ENCODE data around the gene ZFP36L1.

ZFP36L1 gene, protein sequence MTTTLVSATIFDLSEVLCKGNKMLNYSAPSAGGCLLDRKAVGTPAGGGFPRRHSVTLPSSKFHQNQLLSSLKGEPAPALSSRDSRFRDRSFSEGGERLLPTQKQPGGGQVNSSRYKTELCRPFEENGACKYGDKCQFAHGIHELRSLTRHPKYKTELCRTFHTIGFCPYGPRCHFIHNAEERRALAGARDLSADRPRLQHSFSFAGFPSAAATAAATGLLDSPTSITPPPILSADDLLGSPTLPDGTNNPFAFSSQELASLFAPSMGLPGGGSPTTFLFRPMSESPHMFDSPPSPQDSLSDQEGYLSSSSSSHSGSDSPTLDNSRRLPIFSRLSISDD
- 101 to 135 reads per million in 2 experiments for total RNA-seq

DNA sequence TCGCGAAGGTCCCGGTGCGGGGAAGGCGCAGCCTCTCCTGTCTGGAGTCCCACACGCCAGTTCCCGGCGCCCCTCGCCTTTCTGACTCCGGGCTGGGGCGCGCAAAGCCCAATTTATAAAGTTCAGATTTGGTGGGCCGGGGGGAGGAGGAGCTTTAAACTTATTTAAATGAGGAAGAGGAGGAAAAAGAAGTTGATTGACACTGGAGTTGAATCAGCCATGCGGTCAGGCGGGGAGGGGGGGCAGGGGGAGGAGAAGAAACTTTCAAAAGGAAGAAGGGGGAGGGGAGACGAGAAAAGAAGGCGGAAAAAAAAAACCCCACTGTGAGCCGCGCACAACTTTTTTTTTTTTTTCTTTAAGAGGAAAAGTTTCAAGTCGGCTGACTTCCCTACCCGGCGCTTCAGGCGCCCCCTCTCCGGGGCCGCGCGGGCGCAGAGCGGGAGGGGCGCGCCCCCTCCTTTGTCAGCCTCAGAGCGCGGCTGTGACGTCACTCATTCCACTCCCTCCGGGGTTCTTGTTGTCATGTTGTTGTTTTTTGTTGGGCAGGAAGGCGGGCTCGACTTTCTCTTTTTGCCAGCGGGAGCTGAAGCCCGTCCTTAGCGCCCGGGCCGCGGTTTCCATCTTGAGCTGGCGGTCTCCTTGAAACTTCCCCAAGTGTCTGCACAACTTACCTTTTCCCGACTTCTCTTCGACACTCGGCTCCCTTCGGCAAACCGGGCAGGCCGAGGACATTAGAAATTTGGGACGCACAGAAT, at the start of gene ZFP36L1:
Gene ZFP36L1 (minus strand): TSS at position 89 of the 755 bp plus-strand sequence. CDS start 129 bp downstream, outside the sequence.
- DNase-seq (ENCODE audit: low read depth): peak; percentile 93

DNA sequence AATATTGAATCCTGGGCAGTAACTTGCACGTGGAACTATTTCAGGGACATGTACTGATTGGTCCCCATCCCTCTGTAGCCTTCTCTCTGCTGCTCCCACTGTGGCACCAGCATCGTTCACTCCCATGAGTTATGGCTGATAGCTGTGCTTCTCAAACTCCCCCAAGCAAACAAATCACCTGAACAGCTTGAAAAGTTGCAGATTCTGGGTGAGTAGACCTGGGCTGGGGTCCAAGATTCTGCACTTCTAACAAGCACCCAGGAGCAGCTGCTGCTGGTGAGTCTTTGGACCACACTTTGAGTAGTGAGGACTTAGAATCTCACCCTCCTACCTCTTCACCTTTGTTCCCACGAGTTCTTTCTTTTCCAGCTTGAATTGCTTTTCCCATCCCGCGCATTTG, 49.4 kb upstream of the ZFP36L1 start:
- no peak for DNase-seq (ENCODE audit: low read depth)

DNA sequence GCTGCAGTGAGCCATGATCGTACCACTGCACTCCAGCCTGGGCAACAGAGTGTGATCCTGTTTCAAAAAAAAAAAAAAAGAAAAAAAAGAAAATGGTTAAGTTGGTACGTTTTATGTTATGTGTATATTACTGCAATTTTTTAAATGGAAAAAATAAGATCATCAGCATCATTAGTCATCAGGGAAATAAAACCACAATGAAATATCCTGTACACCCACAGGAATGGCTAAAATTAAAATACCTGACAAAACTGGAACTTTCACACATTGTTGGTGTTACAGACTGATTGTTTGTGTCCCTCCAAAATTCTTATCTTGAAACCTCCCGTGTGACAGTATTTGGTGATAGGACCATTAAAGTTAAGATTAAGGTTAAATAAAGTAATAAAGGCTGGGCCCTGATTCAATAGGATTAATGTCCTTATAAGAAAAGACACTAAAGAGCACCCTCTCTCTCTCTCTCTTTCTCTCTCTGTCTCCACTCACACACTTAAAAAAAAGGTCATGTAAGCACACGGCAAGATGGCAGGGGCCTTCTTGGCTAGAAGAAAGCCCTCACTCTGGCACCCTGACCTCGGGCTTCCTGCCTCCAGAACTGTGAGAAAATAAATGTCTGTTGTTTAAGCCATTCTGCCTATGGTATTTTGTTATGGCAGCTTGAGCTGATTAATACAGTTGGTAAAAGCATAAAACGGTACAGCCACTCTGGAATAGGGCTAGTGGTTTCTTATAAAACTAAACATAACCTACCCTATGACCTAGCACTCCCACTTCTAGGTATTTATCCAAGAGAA, 48.3 kb upstream of the ZFP36L1 start:
- DNase-seq (ENCODE audit: low read depth): no peak

DNA sequence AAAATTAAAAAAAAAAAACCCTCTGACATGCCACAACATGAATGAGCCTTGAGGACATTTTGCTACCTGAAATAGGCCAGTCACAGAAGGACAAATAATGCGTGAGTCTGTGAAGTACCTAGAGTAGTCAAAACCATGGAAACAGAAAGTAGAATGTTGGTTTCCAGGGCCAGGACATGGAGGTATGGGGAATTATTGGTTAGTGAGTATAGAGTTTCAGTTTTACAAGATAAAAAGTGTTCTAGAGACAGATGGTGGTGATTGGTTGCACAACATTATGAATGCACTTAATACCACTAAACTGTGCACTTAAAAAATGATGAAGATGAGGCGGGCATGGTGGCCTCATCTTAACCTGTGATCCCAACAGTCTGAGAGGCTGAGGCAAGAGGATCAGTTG, 47.6 kb upstream of the ZFP36L1 start:
- DNase-seq (ENCODE audit: low read depth): no peak

DNA sequence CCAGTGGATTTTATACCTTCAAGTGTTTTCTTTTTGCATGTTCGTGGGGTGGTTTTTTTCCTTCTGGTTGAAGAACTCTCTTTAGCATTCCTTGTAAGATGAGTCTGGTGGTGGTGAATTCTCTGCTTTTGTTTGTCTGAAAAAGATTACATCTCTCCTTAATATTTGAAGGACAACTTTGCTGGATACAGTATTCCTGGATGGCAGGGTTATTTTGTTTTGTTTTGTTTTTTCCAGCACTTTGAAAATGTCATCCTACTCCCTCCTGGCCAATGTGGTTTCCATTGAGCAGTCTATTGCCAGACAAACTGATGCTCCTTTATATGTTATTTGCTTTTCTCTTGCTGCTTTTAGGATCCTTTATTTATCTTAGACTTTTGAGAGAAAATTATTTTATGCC, 43.2 kb upstream of the ZFP36L1 start:
- DNase-seq (ENCODE audit: low read depth): no peak

DNA sequence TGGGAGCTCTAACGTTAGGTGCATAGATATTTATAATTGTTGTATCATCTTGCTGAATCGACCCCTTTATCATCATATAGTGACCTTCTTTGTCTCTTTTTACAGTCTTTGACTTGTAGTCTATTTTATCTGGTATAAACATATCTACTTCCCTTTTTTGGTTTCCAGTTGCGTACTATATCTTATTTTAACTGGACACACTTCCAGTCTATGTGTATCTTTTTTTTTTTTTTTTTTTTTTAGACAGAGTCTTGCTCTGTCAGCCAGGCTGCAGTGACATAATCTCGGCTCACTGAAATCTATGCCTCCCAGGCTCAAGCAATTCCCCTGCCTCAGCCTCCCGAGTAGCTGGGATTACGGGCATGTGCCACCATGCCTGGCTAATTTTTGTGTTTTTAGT, 41.9 kb upstream of the ZFP36L1 start:
- DNase-seq (ENCODE audit: low read depth): no peak

DNA sequence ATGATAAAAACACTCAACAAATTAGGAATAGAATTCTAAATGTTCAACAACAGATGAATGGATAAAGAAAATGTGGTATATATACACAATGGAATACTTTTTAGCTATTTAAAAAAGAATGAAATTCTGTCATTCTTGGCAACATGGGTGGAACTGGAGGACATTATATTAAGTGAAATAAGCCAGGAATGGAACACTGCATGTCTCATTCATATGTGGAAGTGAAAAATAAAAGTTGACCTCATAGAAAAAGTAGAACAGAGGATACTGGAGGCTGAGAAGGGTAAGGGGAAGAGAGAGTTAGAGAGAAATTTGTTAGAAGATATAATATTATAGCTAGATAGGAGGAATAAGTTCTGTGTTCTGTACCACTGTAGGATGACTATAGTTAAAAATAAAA, 35.8 kb upstream of the ZFP36L1 start:
- DNase-seq (ENCODE audit: low read depth): no peak

DNA sequence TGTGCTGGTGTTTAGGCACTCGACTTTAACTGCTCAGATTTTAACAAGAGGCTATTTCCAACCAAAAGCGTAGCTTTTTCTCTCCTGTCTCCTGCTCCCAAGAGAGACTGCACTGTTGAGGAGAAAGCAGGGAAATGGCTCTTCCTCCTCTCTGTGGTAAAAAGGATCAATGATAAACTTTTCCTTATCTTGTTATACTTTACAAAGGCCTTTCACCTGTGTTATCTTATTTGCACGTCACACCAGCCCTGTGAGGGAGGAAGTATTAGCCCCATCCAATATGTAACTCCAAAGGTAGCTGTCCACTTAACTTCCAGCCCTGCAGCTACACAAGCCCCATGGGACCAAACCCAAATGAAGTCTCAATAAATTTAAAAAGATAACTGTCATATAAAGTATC, 32.9 kb upstream of the ZFP36L1 start:
- DNase-seq (ENCODE audit: low read depth): no peak

DNA sequence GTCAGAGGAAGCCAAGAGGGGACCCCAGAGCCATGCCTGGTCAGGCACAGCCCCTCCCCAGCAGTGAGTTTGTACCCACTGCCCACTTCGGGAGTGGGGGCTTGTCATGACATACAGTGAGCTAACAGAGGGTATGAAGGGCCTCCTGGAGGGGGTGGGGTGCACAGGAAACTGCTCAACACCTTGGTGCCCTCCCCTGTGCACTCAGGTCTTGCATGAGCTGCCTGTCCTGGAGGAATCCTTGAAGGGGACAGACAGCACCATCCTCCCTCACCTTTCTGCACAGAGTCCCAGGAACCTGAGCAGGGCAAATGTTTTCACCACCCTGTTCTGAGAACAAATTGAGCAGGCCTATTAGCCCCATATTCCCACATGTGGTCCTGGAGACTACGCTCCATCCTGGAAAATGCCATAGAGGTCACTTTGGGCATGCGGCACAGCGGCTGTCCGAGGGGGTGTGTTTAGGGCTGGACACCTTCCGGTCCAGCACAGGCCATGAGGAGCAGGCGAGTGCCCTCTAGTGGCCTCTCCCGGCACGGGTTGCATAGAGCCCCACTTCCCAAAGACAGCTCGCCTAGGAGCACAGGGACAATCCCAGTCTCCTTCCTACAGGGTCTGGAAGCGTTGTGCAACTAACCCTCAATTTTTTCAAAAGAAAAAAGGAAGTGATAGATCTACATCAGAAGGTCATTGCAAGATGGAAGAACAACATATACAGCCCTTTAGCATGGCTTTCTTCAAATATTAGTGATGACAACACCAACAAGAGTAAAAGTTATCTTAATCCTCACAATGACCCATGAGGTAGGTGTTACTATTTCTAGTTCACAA, 31.9 kb upstream of the ZFP36L1 start:
- no peak for DNase-seq (ENCODE audit: low read depth)

DNA sequence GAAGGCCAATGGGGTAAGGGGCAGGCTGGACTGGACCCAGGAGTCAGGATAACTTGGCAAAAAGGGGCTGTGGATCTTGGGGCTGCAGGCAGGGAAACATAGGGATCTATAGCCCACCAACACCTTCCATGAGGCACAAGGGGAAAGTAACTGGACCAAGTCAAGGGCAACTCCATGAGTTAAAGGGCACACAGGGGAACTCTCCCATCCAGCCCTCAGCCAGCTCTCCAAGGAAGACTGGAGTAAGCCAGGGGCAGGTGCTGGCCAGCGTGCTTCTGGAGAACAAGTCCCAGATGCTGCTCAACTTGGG, 31.3 kb upstream of the ZFP36L1 start:
- DNase-seq (ENCODE audit: low read depth): no peak

DNA sequence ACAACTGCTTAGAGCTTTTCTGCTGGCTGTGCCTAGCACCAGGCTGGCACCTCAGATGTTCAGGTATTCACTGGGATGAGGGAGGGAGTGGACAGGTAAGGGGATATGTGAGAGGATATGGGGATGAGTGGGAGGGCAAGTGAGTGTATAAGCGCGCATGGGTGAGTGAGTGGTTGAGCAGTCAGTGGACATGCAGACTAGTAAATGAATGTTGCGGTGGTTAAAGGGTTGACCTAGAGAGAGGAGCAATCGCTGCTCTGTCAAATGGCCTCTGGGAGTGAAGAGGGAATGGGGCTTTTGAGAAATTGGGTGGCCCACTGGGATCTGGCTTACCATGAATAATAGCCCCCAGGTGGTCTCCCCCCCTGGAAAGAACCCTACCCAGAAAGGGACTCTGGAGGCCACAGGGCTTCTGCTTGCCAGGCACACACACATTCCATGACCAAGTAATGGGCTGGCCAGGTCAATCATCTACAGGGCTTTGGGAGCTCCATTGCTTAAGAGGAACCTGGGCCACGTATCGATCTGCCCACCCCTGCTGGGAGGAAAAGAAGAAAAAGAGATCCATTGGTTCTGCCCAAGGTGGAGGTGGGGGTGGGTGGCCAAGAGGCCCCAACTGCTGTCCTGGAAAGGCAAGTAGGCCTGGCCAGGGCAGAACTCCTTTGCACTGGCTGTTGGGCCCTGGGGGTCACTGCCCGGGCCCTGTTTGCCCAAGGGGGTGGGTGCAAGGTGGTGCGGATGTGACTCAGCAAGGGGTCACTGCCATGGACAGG, 30.8 kb upstream of the ZFP36L1 start:
- no peak for DNase-seq (ENCODE audit: low read depth)

DNA sequence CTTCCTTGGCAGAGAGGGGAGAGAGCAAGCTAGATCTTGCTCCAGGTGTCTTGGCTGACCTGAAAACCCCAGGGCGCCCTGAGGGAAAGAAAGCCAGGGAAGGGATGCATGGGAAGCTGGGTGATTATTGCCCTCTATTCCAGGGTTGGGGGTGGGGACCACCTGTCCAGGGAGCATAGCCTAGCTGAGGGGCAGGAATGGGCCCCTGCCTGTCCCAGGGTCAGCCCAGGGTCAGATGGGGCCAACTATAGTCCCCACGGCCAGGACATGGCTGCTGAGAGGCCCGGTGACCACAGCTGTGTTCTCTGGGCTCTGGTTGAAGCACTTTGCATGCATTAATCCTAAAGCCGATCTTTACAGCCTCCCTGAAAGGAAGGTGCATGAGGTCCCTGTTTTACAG, 30.1 kb upstream of the ZFP36L1 start:
- no peak for DNase-seq (ENCODE audit: low read depth)

DNA sequence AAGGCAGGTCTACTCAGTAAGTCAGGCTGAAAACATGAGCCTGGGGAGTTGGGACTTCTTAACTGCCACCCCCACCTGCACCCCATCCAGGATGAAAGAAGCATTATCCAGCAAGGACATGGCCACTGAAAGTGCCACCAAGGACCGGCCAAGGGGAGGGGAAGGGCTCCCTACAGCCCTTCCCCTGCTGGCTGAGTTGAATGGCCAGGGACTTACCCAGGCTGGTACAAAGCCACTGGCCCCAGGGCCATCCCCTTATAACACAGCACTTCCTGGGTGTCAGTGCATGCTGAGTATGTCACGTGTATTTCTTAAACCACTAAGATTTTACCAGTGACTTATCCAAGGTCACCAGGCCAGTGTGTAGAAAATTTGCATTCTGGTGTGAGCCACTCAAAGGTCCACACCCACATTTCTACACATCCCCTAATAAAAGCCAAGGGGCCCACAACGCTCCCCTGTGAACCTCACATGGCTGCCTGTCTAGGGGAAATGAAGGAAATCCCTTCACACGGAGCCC, 29.3 kb upstream of the ZFP36L1 start:
- DNase-seq (ENCODE audit: low read depth): no peak

DNA sequence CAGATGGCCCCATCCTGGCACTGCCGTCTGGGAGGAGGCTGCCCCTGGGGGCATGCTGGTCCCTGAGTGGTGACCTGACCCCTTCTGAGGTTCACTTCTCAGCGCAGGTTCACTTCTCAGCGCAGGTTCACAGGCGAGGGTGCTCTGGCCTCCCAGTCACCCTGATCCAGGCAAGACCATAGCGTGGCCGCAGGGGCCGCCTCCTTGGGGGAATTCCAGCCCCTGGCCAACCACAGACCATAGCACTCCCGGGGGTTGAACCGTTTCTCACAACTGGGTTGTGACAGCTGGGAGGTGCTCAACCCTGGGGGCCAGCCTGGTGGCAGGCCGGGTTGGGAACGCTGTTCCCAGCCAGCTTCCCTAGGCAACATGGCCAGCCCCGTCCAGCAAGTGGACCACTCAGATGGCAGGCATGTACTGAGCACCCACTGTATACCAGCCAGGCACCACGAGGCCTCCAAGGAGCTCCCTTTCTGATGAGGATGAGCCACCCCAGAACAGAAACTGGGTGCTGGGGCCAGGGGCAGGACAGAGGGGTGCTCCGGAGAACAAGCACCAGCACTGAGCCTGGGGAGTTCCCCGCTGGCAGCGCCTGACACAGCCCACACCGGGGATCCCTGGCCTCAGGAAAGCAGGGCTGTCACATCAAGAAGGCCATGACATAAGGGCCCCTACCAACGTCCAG, 28.3 kb upstream of the ZFP36L1 start:
- DNase-seq (ENCODE audit: low read depth): no peak

DNA sequence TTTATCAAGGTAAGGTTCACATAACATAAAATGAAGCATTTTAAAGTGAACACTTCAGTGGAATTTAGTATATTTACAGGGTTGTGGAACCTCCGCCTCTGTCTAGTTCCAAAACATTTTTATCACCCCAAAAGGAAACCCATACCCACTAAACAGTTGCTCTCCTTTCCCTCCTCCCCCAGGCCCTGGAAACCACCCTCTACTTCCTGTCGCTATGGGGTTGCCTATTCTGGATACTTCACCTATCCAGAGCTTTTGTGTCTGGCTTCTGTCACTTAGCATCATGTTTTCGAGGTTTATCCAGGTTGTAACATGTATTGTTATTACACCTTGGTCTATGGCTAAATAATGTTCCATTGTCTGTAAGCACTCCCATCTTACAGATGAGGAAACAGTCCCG, 27.7 kb upstream of the ZFP36L1 start:
- DNase-seq (ENCODE audit: low read depth): peak; percentile 45

DNA sequence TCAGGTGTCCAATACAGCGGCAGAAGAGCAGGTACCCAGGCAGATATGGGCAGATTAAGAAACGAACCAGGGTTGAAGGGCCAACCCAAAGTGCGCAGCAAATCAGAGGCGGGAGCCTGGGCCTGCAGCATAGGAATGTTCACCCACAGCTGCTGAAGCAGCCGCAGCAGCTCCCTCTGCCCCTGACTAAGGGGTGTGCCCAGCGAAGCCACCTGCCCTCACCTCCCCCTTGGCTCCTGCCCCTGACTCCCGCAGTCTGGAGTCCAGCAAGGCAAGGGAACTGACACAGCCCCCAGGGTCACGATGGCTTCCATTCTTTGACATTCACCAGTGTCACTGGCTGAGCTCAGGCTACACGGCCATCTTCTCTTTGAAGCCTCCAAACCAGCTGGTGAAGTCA, 27.3 kb upstream of the ZFP36L1 start:
- no peak for DNase-seq (ENCODE audit: low read depth)

DNA sequence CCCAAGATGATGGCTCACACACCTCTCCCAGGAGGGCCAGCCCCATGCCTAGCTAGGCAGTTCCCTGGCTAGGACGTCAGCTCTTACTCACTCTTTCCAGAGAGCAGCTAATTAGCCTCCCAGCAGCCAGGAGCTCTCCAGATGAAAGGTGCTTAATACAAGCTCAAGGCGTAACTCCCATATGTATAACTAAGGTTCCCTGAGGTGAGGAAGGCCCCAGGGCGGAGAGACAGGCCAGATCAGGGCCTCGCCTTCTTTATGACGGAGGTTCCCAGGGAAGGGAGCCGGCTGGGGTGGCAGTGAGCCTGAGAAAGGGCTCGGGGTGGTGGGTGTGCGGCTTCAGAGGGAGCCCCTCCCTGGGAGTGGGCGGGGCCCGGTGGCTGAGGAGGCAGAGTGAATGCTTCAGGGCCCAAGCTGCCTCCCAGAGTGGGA, 26.4 kb upstream of the ZFP36L1 start:
- no peak for DNase-seq (ENCODE audit: low read depth)

DNA sequence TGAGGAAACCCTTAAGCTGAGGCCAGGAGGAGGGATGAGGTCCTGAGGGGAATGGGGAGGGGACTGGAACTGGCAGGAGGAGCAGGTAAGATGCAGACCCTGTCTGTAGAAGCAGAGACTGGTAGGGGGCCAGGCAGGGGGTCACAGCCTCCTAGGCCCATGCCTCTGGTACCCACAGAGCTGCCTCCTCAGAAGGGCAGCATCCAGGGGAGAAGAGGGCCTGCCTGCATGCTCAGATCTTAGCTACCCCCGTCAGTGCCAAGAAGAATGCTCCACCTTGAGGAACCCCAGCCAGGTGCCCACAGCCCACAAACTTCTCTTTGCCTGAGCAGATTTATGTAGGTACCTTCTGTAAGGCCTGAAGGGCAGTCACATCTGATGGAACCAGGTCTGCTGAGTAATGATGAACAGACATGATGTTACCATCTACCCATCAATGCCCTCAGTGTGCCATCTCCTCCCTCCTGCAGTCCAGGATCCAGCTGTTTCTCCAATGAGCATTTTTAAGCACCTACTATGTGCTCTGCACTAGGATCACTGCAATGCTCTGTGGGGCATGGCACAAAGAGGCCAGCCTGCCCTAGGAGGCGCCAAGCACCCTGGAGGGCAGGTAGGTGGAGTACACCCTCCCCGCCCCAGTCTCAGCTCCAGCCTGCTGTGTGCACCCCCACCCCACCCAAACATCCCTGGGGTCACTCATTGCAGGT, 24.8 kb upstream of the ZFP36L1 start:
- DNase-seq (ENCODE audit: low read depth): no peak

DNA sequence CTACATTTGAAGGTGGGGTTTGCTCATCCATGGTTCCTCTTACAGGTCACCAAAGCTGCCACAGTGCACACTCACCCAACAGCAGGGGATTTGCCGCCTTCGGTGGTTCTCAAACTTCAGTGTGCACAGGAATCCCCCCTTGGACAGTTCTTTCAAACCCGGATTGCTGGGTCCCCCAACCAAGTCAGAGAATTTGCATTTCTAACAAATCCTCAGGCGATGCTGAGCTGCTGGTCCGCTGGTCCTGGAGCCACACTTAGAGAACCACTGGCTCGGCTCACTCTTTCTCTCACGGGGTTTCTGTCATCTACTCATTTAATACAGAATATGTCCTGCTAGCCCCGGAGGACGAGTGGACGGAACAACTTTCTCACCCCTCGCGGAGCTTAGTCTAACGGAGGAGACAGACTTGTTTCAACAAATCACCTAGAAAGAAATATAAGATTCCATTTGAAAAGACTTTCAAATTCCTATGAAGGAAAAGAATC, 24.1 kb upstream of the ZFP36L1 start:
- DNase-seq (ENCODE audit: low read depth): no peak

All from T follicular helper cell (primary cell).